Aorta (tissue), 5 donors: ENCODE results near the gene CAVIN2. TPM values are rescaled to one million over a fixed set of nuclear protein-coding genes. Genes with fewer than 3 reads are reported as not detected.
A peak's percentile ranks its signal among the peaks of the same experiment; 100 is the strongest.

Experiments used
- ATAC-seq: fragments of 200-7000 bp; cut with Tn5 transposase; one replicate; pipeline ENCODE4 v1.9.1; 2022; ENCODE audit warnings: moderate library complexity; ENCODE audit not compliant: low FRiP score
- DNase-seq, 2 donors: peaks; one replicate each; pipeline ENCODE4 v3.0.0-alpha.2; 2020
- H3K27ac ChIP-seq, 2 donors: one replicate each; pipeline ENCODE4 v1.5.1; 2013; ENCODE audit warnings: low read length in 2 of 2, mild to moderate bottlenecking in 2 of 2, moderate library complexity in 2 of 2, control low read depth in 1 of 2, inconsistent platforms in 1 of 2, low read depth in 1 of 2
- H3K27me3 ChIP-seq, 2 donors: one replicate each; pipeline ENCODE4 v1.6.1; 2013; ENCODE audit warnings: control low read depth in 1 of 2, low read length in 1 of 2, mild to moderate bottlenecking in 1 of 2, moderate library complexity in 1 of 2; ENCODE audit not compliant: insufficient read depth in 2 of 2, control insufficient read depth in 1 of 2
- H3K36me3 ChIP-seq, 2 donors: one replicate each; pipeline ENCODE4 v1.6.1; 2013; ENCODE audit warnings: control low read depth in 1 of 2, low read length in 1 of 2, mild to moderate bottlenecking in 1 of 2; ENCODE audit not compliant: insufficient read depth in 2 of 2, control insufficient read depth in 1 of 2
- H3K4me1 ChIP-seq, 2 donors: one replicate each; pipeline ENCODE4 v1.6.1; 2013; ENCODE audit warnings: low read length in 2 of 2, control low read depth in 1 of 2, mild to moderate bottlenecking in 1 of 2, moderate library complexity in 1 of 2; ENCODE audit not compliant: insufficient read depth in 2 of 2, control insufficient read depth in 1 of 2
- H3K4me3 ChIP-seq, 2 donors: one replicate each; pipeline ENCODE4 v1.5.1; 2013; ENCODE audit warnings: low read length in 2 of 2, control low read depth in 1 of 2, mild to moderate bottlenecking in 1 of 2
- H3K9me3 ChIP-seq: one replicate; pipeline ENCODE4 v1.6.1; 2013; ENCODE audit warnings: mild to moderate bottlenecking, low read length; ENCODE audit not compliant: control insufficient read depth
- WGBS, 2 donors: extraction: QIAGEN DNeasy Blood & Tissue Kit; methylation state at CpG; one replicate each; pipeline ENCODE4 v1.1.7; 2013; 5-methylcytosine and 5-hydroxymethylcytosine counted together
- intact Hi-C, 2 donors: fragments of 100-400 bp; cut with DNase I; formaldehyde crosslinking; loops; one replicate each; pipeline versions ENCODE4 v1.14.2 to v1.15.0; 2022
- polyA plus RNA-seq, 2 donors: library from polyadenylated mRNA; stranded (reverse); fragments of 200-250 nt; gene quantifications; one replicate each; pipeline ENCODE4 v1.2.3, GENCODE V29; 2013
- total RNA-seq, 2 donors: library from RNA; stranded (reverse); fragmentation: NEBNext Ultra II Directional; extraction: Animal tissue kit (Norgen Biotek cat#: 25700); gene quantifications; one replicate each; pipeline ENCODE4 v1.2.1, GENCODE V29; 2021
- donor health status: healthy with polysubstance abuse.
- donor health status: Bipolar disorder and iron deficiency.
- donor health status: DM: no; HTN: no; CAD: no.
- donor health status: DM: no; HTN: no; CAD: no.
- donor health status: DM: yes; HTN: yes; CAD: no.

CAVIN2 gene
- total and polyA plus RNA-seq, 4 donors = 3.0 to 37.8 (median 14.5) TPM

DNA sequence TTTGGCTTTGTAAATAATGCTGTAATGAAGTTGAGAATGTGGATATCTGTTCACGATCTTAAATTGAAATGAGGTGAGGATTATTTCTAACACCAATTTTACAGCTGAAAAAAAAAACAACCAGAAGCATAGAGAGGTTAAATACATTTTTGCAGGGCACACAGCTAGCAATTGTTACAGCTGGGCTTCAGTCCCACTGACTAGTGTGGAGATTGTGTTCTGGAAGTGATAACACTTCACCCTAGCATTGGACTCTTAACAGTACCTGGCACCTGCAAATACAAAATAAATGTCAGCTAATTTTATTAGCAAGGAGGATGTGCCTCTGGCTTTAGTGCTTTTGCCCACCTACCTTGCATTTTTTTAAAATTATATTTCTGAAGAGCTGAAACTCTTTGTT, 28.8 kb downstream of the CAVIN2 start:
- Histone ChIP-seq H3K9me3 (no peaks in the 10 kb centered on the region), H3K4me1 (no peaks in the 10 kb centered on the region), H3K27me3 (no peaks in the 10 kb centered on the region), H3K4me3 (no peak overlapping the region), H3K27ac (no peak overlapping the region), H3K36me3 (no peaks in the 10 kb centered on the region)
- no peak for DNase-seq
- intact Hi-C loops = loop anchor here in 1 of 2 donors (10.0 kb wide), 2 partner anchors 263 to 467 kb away; no protein-coding TSS in a partner anchor
- ATAC-seq = no peak
- 94 to 98% methylated on average over 1 of the region's 1 CpG for WGBS, 2 donors

- DNase-seq (no peak), ATAC-seq (no peak)
- H3K9me3 ChIP-seq = peaks cover 1% of the 10 kb centered on the region
- H3K27me3 ChIP-seq = no peaks in the 10 kb centered on the region
- 91 to 97% methylated on average over 1 of the region's 1 CpG for WGBS, 2 donors
- H3K36me3 ChIP-seq = no peaks in the 10 kb centered on the region
- no peaks in the 10 kb centered on the region for H3K4me1 ChIP-seq
- no peak overlapping the region for H3K27ac ChIP-seq
- no peak overlapping the region for H3K4me3 ChIP-seq
- intact Hi-C loops = loop anchor here in 1 of 2 donors (10.0 kb wide), 2 partner anchors 260 to 470 kb away; no protein-coding TSS in a partner anchor
Observed at GRCh38 chr2:191815010-191815409, 31.9 kb downstream of the CAVIN2 start.

GRCh38 chr2:191813943-191814342, 32.9 kb downstream of the CAVIN2 start:
- intact Hi-C loops = loop anchor here in 1 of 2 donors (10.0 kb wide), 2 partner anchors 259 to 471 kb away; no protein-coding TSS in a partner anchor
- WGBS, 2 donors = 79 to 82% methylated on average over 8 of the region's 8 CpGs
- Histone ChIP-seq H3K9me3 (peaks cover 1% of the 10 kb centered on the region), H3K4me3 (no peak overlapping the region), H3K27ac (no peak overlapping the region), H3K27me3 (no peaks in the 10 kb centered on the region), H3K36me3 (no peaks in the 10 kb centered on the region), H3K4me1 (no peaks in the 10 kb centered on the region)
- no peak for ATAC-seq
- no peak for DNase-seq

GRCh38 chr2:191811807-191812602, 34.9 kb downstream of the CAVIN2 start:
- H3K27ac ChIP-seq = no peak overlapping the region
- DNase-seq = peak in 1 of 2 donors; percentile 49
- H3K4me1 ChIP-seq = no peaks in the 10 kb centered on the region
- no peaks in the 10 kb centered on the region for H3K27me3 ChIP-seq
- 43 to 45% methylated on average over 9 of the region's 9 CpGs for WGBS, 2 donors
- intact Hi-C loops = loop anchor here (1.0 to 10.0 kb wide), 4 partner anchors 257 to 473 kb away; no protein-coding TSS in a partner anchor
- ATAC-seq = peak; percentile 89
- peaks cover 1% of the 10 kb centered on the region for H3K9me3 ChIP-seq
- no peak overlapping the region for H3K4me3 ChIP-seq
- H3K36me3 ChIP-seq = no peaks in the 10 kb centered on the region

GRCh38 chr2:191806396-191806795, 40.5 kb downstream of the CAVIN2 start:
- ATAC-seq (no peak), DNase-seq (no peak)
- Histone ChIP-seq H3K4me3 (no peak overlapping the region), H3K27ac (no peak overlapping the region), H3K4me1 (no peaks in the 10 kb centered on the region), H3K36me3 (no peaks in the 10 kb centered on the region), H3K27me3 (no peaks in the 10 kb centered on the region), H3K9me3 (peaks cover 1% of the 10 kb centered on the region)
- intact Hi-C loops = no loop called here
- WGBS, 2 donors = 100% methylated on average over 1 of the region's 1 CpG

GRCh38 chr2:191804766-191805165, 42.1 kb downstream of the CAVIN2 start:
- ATAC-seq (no peak), DNase-seq (no peak)
- Histone ChIP-seq H3K27ac (no peak overlapping the region), H3K4me1 (no peaks in the 10 kb centered on the region), H3K4me3 (no peak overlapping the region), H3K27me3 (no peaks in the 10 kb centered on the region), H3K9me3 (no peaks in the 10 kb centered on the region), H3K36me3 (no peaks in the 10 kb centered on the region)
- 73 to 75% methylated on average over 9 of the region's 9 CpGs for WGBS, 2 donors
- intact Hi-C loops = no loop called here

- Histone ChIP-seq H3K4me3 (no peak overlapping the region), H3K4me1 (no peaks in the 10 kb centered on the region), H3K27me3 (no peaks in the 10 kb centered on the region), H3K9me3 (no peaks in the 10 kb centered on the region), H3K27ac (no peak overlapping the region), H3K36me3 (no peaks in the 10 kb centered on the region)
- 89 to 94% methylated on average over 1 of the region's 1 CpG for WGBS, 2 donors
- intact Hi-C loops = no loop called here
- ATAC-seq (no peak), DNase-seq (no peak)
Observed at GRCh38 chr2:191803007-191803406, 43.9 kb downstream of the CAVIN2 start.

- Histone ChIP-seq H3K27me3 (no peaks in the 10 kb centered on the region), H3K4me3 (no peak overlapping the region), H3K4me1 (no peaks in the 10 kb centered on the region), H3K36me3 (no peaks in the 10 kb centered on the region), H3K9me3 (no peaks in the 10 kb centered on the region), H3K27ac (no peak overlapping the region)
- intact Hi-C loops = no loop called here
- DNase-seq (no peak), ATAC-seq (no peak)
- 80 to 90% methylated on average over 5 of the region's 5 CpGs for WGBS, 2 donors
Observed at GRCh38 chr2:191802180-191802579, 44.7 kb downstream of the CAVIN2 start.

GRCh38 chr2:191800874-191801273, 46.0 kb downstream of the CAVIN2 start:
- intact Hi-C loops = no loop called here
- H3K27ac ChIP-seq = no peak overlapping the region
- no peaks in the 10 kb centered on the region for H3K27me3 ChIP-seq
- no peaks in the 10 kb centered on the region for H3K9me3 ChIP-seq
- ATAC-seq (no peak), DNase-seq (no peak)
- H3K4me1 ChIP-seq = no peaks in the 10 kb centered on the region
- H3K4me3 ChIP-seq = no peak overlapping the region
- WGBS, 2 donors = 97 to 100% methylated on average over 1 of the region's 1 CpG
- no peaks in the 10 kb centered on the region for H3K36me3 ChIP-seq
